ENCODE data around the gene SYNDIG1.

SYNDIG1 gene

GRCh38 chr20:24705486-24705885 lies 236.1 kb downstream of the SYNDIG1 start:
- Histone ChIP-seq H3K27ac (ENCODE audit: poor library complexity, severe bottlenecking) (no peak overlapping the region), H3K9me3 (ENCODE audit: severe bottlenecking) (no peaks in the 10 kb centered on the region), H3K27me3 (ENCODE audit: insufficient read depth, poor library complexity, severe bottlenecking) (peaks cover 4% of the 10 kb centered on the region), H3K4me1 (ENCODE audit: insufficient read depth, poor library complexity, severe bottlenecking) (no peaks in the 10 kb centered on the region), H3K36me3 (ENCODE audit: low read depth) (no peaks in the 10 kb centered on the region), H3K4me3 (ENCODE audit: severe bottlenecking) (no peak overlapping the region)
- ATAC-seq (ENCODE audit: low read depth) (no peak), DNase-seq (ENCODE audit: low spot score) (no peak)
- no peak for TF ChIP-seq CTCF (IDR thresholded peaks at IDR 0.05; ENCODE audit: poor library complexity, severe bottlenecking)

GRCh38 chr20:24708411-24709295 lies 239.2 kb downstream of the SYNDIG1 start:
- H3K27ac ChIP-seq (ENCODE audit: poor library complexity, severe bottlenecking), result no peak overlapping the region
- H3K27me3 ChIP-seq (ENCODE audit: insufficient read depth, poor library complexity, severe bottlenecking), result peaks cover 4% of the 10 kb centered on the region
- DNase-seq (ENCODE audit: low spot score) (no peak), ATAC-seq (ENCODE audit: low read depth) (no peak)
- H3K36me3 ChIP-seq (ENCODE audit: low read depth), result no peaks in the 10 kb centered on the region
- H3K4me1 ChIP-seq (ENCODE audit: insufficient read depth, poor library complexity, severe bottlenecking), result no peaks in the 10 kb centered on the region
- no peak overlapping the region for H3K4me3 ChIP-seq (ENCODE audit: severe bottlenecking)
- no peaks in the 10 kb centered on the region for H3K9me3 ChIP-seq (ENCODE audit: severe bottlenecking)
- no peak for TF ChIP-seq CTCF (IDR thresholded peaks at IDR 0.05; ENCODE audit: poor library complexity, severe bottlenecking)

All from RWPE2 (cell line).